Neuron (in vitro differentiated cells): ENCODE results near the gene NFAM1.

ENCODE experiments used
- H2AFZ ChIP-seq: one replicate; pipeline ENCODE4 v1.6.1; 2013; ENCODE audit warnings: low read depth, mild to moderate bottlenecking, inconsistent platforms, low read length, moderate library complexity
- H3K27me3 ChIP-seq: one replicate; pipeline ENCODE4 v1.6.1; 2013; ENCODE audit warnings: low read length; ENCODE audit not compliant: insufficient read depth
- H3K36me3 ChIP-seq: one replicate; pipeline ENCODE4 v1.6.1; 2013; ENCODE audit warnings: low read length; ENCODE audit not compliant: insufficient read depth
- H3K4me1 ChIP-seq: one replicate; pipeline ENCODE4 v1.6.1; 2013; ENCODE audit warnings: low read length; ENCODE audit not compliant: insufficient read depth
- H3K4me3 ChIP-seq: 2 replicates; pipeline ENCODE4 v1.5.1; 2013; ENCODE audit warnings: mild to moderate bottlenecking, low read length, moderate library complexity
- H3K9me3 ChIP-seq: one replicate; pipeline ENCODE4 v1.6.1; 2013; ENCODE audit warnings: low read length

The NFAM1 gene

GRCh38 chr22:42365111-42365865 is 66.9 kb downstream of the NFAM1 start:
- H3K4me1 ChIP-seq: peaks cover 47% of the 10 kb centered on the region
- H3K36me3 ChIP-seq: no peaks in the 10 kb centered on the region
- no peaks in the 10 kb centered on the region for H3K9me3 ChIP-seq
- H3K27me3 ChIP-seq: no peaks in the 10 kb centered on the region
- H3K4me3 ChIP-seq: peak overlapping the region; percentile 29
- no peak overlapping the region for H2AFZ ChIP-seq

- Histone ChIP-seq H3K9me3 (no peaks in the 10 kb centered on the region), H3K4me3 (peak overlapping the region; percentile 29), H3K4me1 (peaks cover 44% of the 10 kb centered on the region), H3K36me3 (no peaks in the 10 kb centered on the region), H2AFZ (no peak overlapping the region), H3K27me3 (no peaks in the 10 kb centered on the region)
Observed at GRCh38 chr22:42364604-42365110, 67.5 kb downstream of the NFAM1 start.

- Histone ChIP-seq H3K4me1 (peaks cover 41% of the 10 kb centered on the region), H3K9me3 (no peaks in the 10 kb centered on the region), H2AFZ (no peak overlapping the region), H3K27me3 (no peaks in the 10 kb centered on the region), H3K4me3 (no peak overlapping the region), H3K36me3 (no peaks in the 10 kb centered on the region)
Observed at GRCh38 chr22:42363892-42364291, 68.3 kb downstream of the NFAM1 start.

GRCh38 chr22:42361523-42361922 is 70.7 kb downstream of the NFAM1 start:
- no peaks in the 10 kb centered on the region for H3K27me3 ChIP-seq
- no peak overlapping the region for H3K4me3 ChIP-seq
- no peaks in the 10 kb centered on the region for H3K9me3 ChIP-seq
- no peak overlapping the region for H2AFZ ChIP-seq
- H3K4me1 ChIP-seq: peaks cover 27% of the 10 kb centered on the region
- H3K36me3 ChIP-seq: no peaks in the 10 kb centered on the region

- no peaks in the 10 kb centered on the region for H3K36me3 ChIP-seq
- no peak overlapping the region for H2AFZ ChIP-seq
- H3K4me1 ChIP-seq: peaks cover 16% of the 10 kb centered on the region
- no peak overlapping the region for H3K4me3 ChIP-seq
- H3K9me3 ChIP-seq: no peaks in the 10 kb centered on the region
- no peaks in the 10 kb centered on the region for H3K27me3 ChIP-seq
Observed at GRCh38 chr22:42360348-42360747, 71.9 kb downstream of the NFAM1 start.

- H3K4me3 ChIP-seq: no peak overlapping the region
- H3K36me3 ChIP-seq: no peaks in the 10 kb centered on the region
- H2AFZ ChIP-seq: no peak overlapping the region
- no peaks in the 10 kb centered on the region for H3K9me3 ChIP-seq
- H3K4me1 ChIP-seq: peaks cover 8% of the 10 kb centered on the region
- no peaks in the 10 kb centered on the region for H3K27me3 ChIP-seq
Observed at GRCh38 chr22:42358643-42359558, 73.3 kb downstream of the NFAM1 start.

- H3K36me3 ChIP-seq: no peaks in the 10 kb centered on the region
- H3K27me3 ChIP-seq: no peaks in the 10 kb centered on the region
- no peak overlapping the region for H3K4me3 ChIP-seq
- H2AFZ ChIP-seq: no peak overlapping the region
- H3K9me3 ChIP-seq: no peaks in the 10 kb centered on the region
- H3K4me1 ChIP-seq: peaks cover 6% of the 10 kb centered on the region
Observed at GRCh38 chr22:42357634-42358296, 74.4 kb downstream of the NFAM1 start.

GRCh38 chr22:42357221-42357620 is 75.0 kb downstream of the NFAM1 start:
- Histone ChIP-seq H3K4me3 (no peak overlapping the region), H2AFZ (no peak overlapping the region), H3K36me3 (no peaks in the 10 kb centered on the region), H3K9me3 (no peaks in the 10 kb centered on the region), H3K27me3 (no peaks in the 10 kb centered on the region), H3K4me1 (peaks cover 6% of the 10 kb centered on the region)

GRCh38 chr22:42356533-42356932 is 75.7 kb downstream of the NFAM1 start:
- H3K36me3 ChIP-seq: no peaks in the 10 kb centered on the region
- H3K27me3 ChIP-seq: peaks cover under 1% of the 10 kb centered on the region
- no peak overlapping the region for H2AFZ ChIP-seq
- peaks cover 6% of the 10 kb centered on the region for H3K4me1 ChIP-seq
- no peaks in the 10 kb centered on the region for H3K9me3 ChIP-seq
- no peak overlapping the region for H3K4me3 ChIP-seq

- Histone ChIP-seq H3K4me3 (no peak overlapping the region), H3K36me3 (no peaks in the 10 kb centered on the region), H3K9me3 (no peaks in the 10 kb centered on the region), H3K27me3 (peaks cover 4% of the 10 kb centered on the region), H2AFZ (no peak overlapping the region), H3K4me1 (peaks cover 6% of the 10 kb centered on the region)
Observed at GRCh38 chr22:42353883-42354727, 78.1 kb downstream of the NFAM1 start.

GRCh38 chr22:42350373-42350772 is 81.8 kb downstream of the NFAM1 start:
- peaks cover 16% of the 10 kb centered on the region for H3K4me1 ChIP-seq
- no peaks in the 10 kb centered on the region for H3K9me3 ChIP-seq
- H3K27me3 ChIP-seq: peaks cover 7% of the 10 kb centered on the region
- no peak overlapping the region for H2AFZ ChIP-seq
- no peak overlapping the region for H3K4me3 ChIP-seq
- no peaks in the 10 kb centered on the region for H3K36me3 ChIP-seq

- Histone ChIP-seq H3K9me3 (no peaks in the 10 kb centered on the region), H3K4me1 (peaks cover 11% of the 10 kb centered on the region), H3K4me3 (no peak overlapping the region), H3K27me3 (peaks cover 7% of the 10 kb centered on the region), H2AFZ (no peak overlapping the region), H3K36me3 (no peaks in the 10 kb centered on the region)
Observed at GRCh38 chr22:42347281-42347824, 84.8 kb downstream of the NFAM1 start.
